K562 (cell line): ENCODE results near the gene AXIN2. TPM values are rescaled to one million over a fixed set of nuclear protein-coding genes. Genes with fewer than 3 reads are reported as not detected.

Experiments used
- ATAC-seq: fragments of 200-7000 bp; cut with Tn5 transposase; 3 replicates; pipeline ENCODE4 v1.9.1; 2020; ENCODE audit warnings: moderate library complexity
- BruUV-seq: library from RNA; stranded (reverse); fragments of 400-500 nt; replicated peaks from 2 replicates; lab custom pipeline; 2021; lab: Mats Ljungman, UMichigan
- CTCF ChIA-PET: fragments of 300-600 bp; formaldehyde crosslinking; extraction: SDS; loops from one replicate; lab custom pipeline; 2021; ENCODE audit warnings: low intra/inter-chr PET ratio; lab: Yijun Ruan, JAX
- POLR2A ChIA-PET: fragments of 300-600, 350-650 bp; sonication (Branson Sonifier 250); formaldehyde crosslinking; extraction: SDS; loops from one replicate; lab custom pipeline; 2021; ENCODE audit warnings: antibody characterized with exemption, inconsistent platforms; lab: Yijun Ruan, JAX
- DNase-seq, 4 experiments: peaks; one replicate each; pipeline versions ENCODE4 v3.0.0 to v3.0.0-alpha.2; 2011 to 2018; ENCODE audit warnings: low spot score in 3 of 4, mixed read lengths in 3 of 4; ENCODE audit errors: extremely low read depth in 1 of 4
- FAIRE-seq: peaks from 2 replicates; lab custom pipeline; 2011; peaks lifted over from hg19 to GRCh38; lab: Jason Lieb, UNC
- H2AFZ ChIP-seq: 2 replicates; pipeline ENCODE4 v1.6.0; 2011; ENCODE audit warnings: low read depth, low read length, control low read depth, inconsistent platforms
- H3K27ac ChIP-seq: fragments of 200-600 bp; 3 replicates; pipeline ENCODE4 v1.8.0; 2011; ENCODE audit warnings: low read depth, mild to moderate bottlenecking, control low read depth, inconsistent platforms, low read length, moderate library complexity, mixed read lengths; ENCODE audit errors: extremely low read depth
- H3K27me3 ChIP-seq, 2 experiments: fragments of 300-600 bp in 1 of 2; 2 replicates in 1 of 2; 3 replicates in 1 of 2; pipeline versions ENCODE4 v1.6.0 to v1.8.0; 2011; ENCODE audit warnings: inconsistent platforms in 2 of 2, low read length in 2 of 2, mild to moderate bottlenecking in 1 of 2, mixed read lengths in 1 of 2, moderate library complexity in 1 of 2; ENCODE audit not compliant: control insufficient read depth in 2 of 2, insufficient read depth in 2 of 2
- H3K36me3 ChIP-seq: fragments of 300-600 bp; 3 replicates; pipeline ENCODE4 v1.8.0; 2011; ENCODE audit warnings: mild to moderate bottlenecking, low read length, inconsistent platforms; ENCODE audit not compliant: control insufficient read depth, insufficient read depth
- H3K4me1 ChIP-seq, 2 experiments: fragments of 200-600 bp in 1 of 2; replicated peaks in 1 of 2; 2 replicates in 1 of 2; 3 replicates in 1 of 2; pipeline versions ENCODE4 v1.5.1 to v1.8.0; 2011; ENCODE audit warnings: inconsistent platforms in 2 of 2, low read length in 2 of 2, mild to moderate bottlenecking in 1 of 2, mixed read lengths in 1 of 2, moderate library complexity in 1 of 2; ENCODE audit not compliant: control insufficient read depth in 2 of 2, insufficient read depth in 2 of 2
- H3K4me2 ChIP-seq: 2 replicates; pipeline ENCODE4 v1.6.1; 2011; ENCODE audit warnings: low read length, control low read depth, inconsistent platforms, mixed read lengths; ENCODE audit not compliant: insufficient read depth
- H3K4me3 ChIP-seq: fragments of 200-600 bp; sonication (generic), shearing (Covaris generic); 2 replicates; pipeline ENCODE4 v1.5.1; 2016; ENCODE audit warnings: control low read depth, inconsistent platforms
- H3K79me2 ChIP-seq: fragments of 200-600 bp; 3 replicates; pipeline ENCODE4 v1.8.0; 2011; ENCODE audit warnings: low read length, inconsistent platforms; ENCODE audit not compliant: control insufficient read depth, insufficient read depth
- H3K9ac ChIP-seq, 2 experiments: 2 replicates each; pipeline versions ENCODE4 v1.6.0 to v1.6.1; 2011; ENCODE audit warnings: low read depth in 2 of 2, low read length in 2 of 2, control low read depth in 1 of 2, inconsistent platforms in 1 of 2, mild to moderate bottlenecking in 1 of 2, mixed read lengths in 1 of 2; ENCODE audit not compliant: insufficient read depth in 1 of 2
- H3K9me1 ChIP-seq: one replicate; pipeline ENCODE4 v1.6.0; 2011; ENCODE audit warnings: inconsistent platforms, mild to moderate bottlenecking, low read length, moderate library complexity; ENCODE audit not compliant: control insufficient read depth, insufficient read depth
- H3K9me3 ChIP-seq: replicated peaks from 2 replicates; pipeline ENCODE4 v1.5.1; 2011; ENCODE audit warnings: low read depth, low read length, inconsistent platforms; ENCODE audit not compliant: control insufficient read depth, insufficient read depth
- H4K20me1 ChIP-seq: replicated peaks from 2 replicates; pipeline ENCODE4 v1.6.1; 2011; ENCODE audit warnings: low read length, inconsistent platforms, mixed read lengths; ENCODE audit not compliant: control insufficient read depth, insufficient read depth
- NFYB ChIP-seq: IDR thresholded peaks from 2 replicates; pipeline ENCODE4 v1.6.1; 2011; ENCODE audit warnings: mild to moderate bottlenecking, moderate library complexity; ENCODE audit not compliant: insufficient read length; ENCODE audit errors: extremely low read depth
- ZMIZ1 ChIP-seq, 2 experiments: fragments of 150-350 bp in 1 of 2; IDR thresholded peaks; 2 replicates each; pipeline ENCODE4 v1.6.1; 2012 to 2016; ENCODE audit warnings: low read depth in 2 of 2, low read length in 2 of 2, mild to moderate bottlenecking in 1 of 2, moderate library complexity in 1 of 2
- ZNF699 ChIP-seq: fragments of 250-450 bp; sonication (Bioruptor Pico); IDR thresholded peaks from 2 replicates; pipeline ENCODE4 v1.8.0; 2021; ENCODE audit warnings: mild to moderate bottlenecking, moderate library complexity; ENCODE audit not compliant: insufficient replicate concordance
- WGBS: fragments of 100-300 bp; shearing (Covaris generic); methylation state at CpG from one replicate; pipeline ENCODE4 v1.1.6; 2016; ENCODE audit warnings: low coverage, mixed read lengths; ENCODE audit not compliant: insufficient coverage; ENCODE audit errors: missing lambda C conversion rate; 5-methylcytosine and 5-hydroxymethylcytosine counted together
- in situ Hi-C: fragments of 300-500 bp; cut with MboI; formaldehyde crosslinking; loops from 4 replicates; pipeline ENCODE4 v1.15.0; 2018; ENCODE audit warnings: inconsistent platforms, mixed read lengths
- intact Hi-C: fragments of 100-400 bp; cut with micrococcal nuclease; formaldehyde crosslinking; loops from 2 replicates; pipeline ENCODE4 v1.14.2; 2022
- polyA plus RNA-seq, 8 experiments: library from polyadenylated mRNA; depleted of rRNA in 4 of 8; stranded (reverse) in 5 of 8; unstranded in 3 of 8; fragments of >200 nt; fragmentation: Nextera tagmentation in 2 of 8; fragmentation: Illumina TruSeq in 1 of 8; extraction: Ambion mirVana in 2 of 8; extraction: Trizol in 1 of 8; gene quantifications; 2 replicates each; pipeline versions ENCODE4 v1.2.1 to v1.2.3, GENCODE V29; 2011 to 2014; ENCODE audit warnings: inconsistent platforms in 1 of 8, missing spikeins in 1 of 8
- total RNA-seq, 7 experiments: library from RNA; depleted of rRNA in 6 of 7; stranded (reverse); fragments of >200 nt in 6 of 7; fragmentation: Illumina TruSeq in 2 of 7; extraction: Trizol in 2 of 7; gene quantifications; 2 replicates each; pipeline versions ENCODE4 v1.2.1 to v1.2.3, GENCODE V29; 2011 to 2021; ENCODE audit warnings: low replicate concordance in 1 of 7

Gene AXIN2
- total and polyA plus RNA-seq, 9 of the 15 experiments (the other 6 are each of a cell fraction or from before 2014, with no cell fraction given) = 0.21 to 3.3 (median 1.2) TPM

DNA sequence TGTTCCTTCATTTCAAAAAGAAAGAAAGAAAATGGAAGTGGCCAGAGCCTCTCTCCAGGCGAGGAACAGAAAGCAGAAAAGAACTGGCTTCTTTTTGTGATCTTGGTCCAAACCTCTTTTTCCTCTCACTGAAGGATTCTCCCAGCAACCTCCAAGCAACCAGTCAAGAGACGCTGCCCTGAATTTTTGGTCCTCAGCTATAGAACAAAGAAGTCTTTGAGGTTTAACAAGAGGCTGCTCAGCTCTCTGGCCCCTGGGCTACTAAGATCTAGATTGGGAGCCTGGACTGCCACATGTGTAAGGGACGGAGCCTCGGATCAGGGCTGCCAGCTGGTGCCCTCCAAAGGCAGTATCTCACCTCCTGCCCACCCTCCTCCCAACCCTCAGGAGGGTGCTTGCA, 62.6 kb downstream of the AXIN2 start (continued):
- TF ChIP-seq ZMIZ1 (IDR thresholded peaks at IDR 0.05; ENCODE audit: low read depth in 2 of 2, low read length in 2 of 2) (no peak), ZNF699 (CRISPR knock-in tag) (no peak)

GRCh38 chr17:65496801-65497200, 64.6 kb downstream of the AXIN2 start:
- FAIRE-seq (no peak), DNase-seq (no peak), ATAC-seq (no peak)
- no peak overlapping the region for H3K9ac ChIP-seq
- H3K4me1 ChIP-seq = no peaks in the 10 kb centered on the region
- H3K9me1 ChIP-seq = no peaks in the 10 kb centered on the region
- whole genome bisulfite sequencing = 3% methylated on average over 8 of the region's 9 CpGs
- H3K79me2 ChIP-seq = no peaks in the 10 kb centered on the region
- no peak overlapping the region for H3K4me3 ChIP-seq
- H4K20me1 ChIP-seq = no peaks in the 10 kb centered on the region
- in situ Hi-C loops = no loop called here
- peaks cover 5 to 24% of the 10 kb centered on the region in 2 experiments; a peak in 3 of 5 replicates for H3K27me3 ChIP-seq
- no peak overlapping the region for H3K4me2 ChIP-seq
- no peak overlapping the region for H3K27ac ChIP-seq
- H3K9me3 ChIP-seq = no peaks in the 10 kb centered on the region
- H3K36me3 ChIP-seq = no peaks in the 10 kb centered on the region
- H2AFZ ChIP-seq = no peak overlapping the region
- BruUV-seq = no TSS peak
- ChIA-PET CTCF (no interaction called here), POLR2A (no interaction called here)
- intact Hi-C loops = no loop called here
- TF ChIP-seq NFYB = no peak
